Suppressor macrophage treated with lipopolysaccharide for 1 hour (primary cell): Measurements from ENCODE around the gene SUN5.
A peak's percentile ranks its signal among the peaks of the same experiment; 100 is the strongest.

ENCODE experiments used
- DNase-seq, 3 donors: peaks; one replicate each; pipeline ENCODE4 v3.0.0-alpha.2; 2020 to 2022

The SUN5 gene

DNA sequence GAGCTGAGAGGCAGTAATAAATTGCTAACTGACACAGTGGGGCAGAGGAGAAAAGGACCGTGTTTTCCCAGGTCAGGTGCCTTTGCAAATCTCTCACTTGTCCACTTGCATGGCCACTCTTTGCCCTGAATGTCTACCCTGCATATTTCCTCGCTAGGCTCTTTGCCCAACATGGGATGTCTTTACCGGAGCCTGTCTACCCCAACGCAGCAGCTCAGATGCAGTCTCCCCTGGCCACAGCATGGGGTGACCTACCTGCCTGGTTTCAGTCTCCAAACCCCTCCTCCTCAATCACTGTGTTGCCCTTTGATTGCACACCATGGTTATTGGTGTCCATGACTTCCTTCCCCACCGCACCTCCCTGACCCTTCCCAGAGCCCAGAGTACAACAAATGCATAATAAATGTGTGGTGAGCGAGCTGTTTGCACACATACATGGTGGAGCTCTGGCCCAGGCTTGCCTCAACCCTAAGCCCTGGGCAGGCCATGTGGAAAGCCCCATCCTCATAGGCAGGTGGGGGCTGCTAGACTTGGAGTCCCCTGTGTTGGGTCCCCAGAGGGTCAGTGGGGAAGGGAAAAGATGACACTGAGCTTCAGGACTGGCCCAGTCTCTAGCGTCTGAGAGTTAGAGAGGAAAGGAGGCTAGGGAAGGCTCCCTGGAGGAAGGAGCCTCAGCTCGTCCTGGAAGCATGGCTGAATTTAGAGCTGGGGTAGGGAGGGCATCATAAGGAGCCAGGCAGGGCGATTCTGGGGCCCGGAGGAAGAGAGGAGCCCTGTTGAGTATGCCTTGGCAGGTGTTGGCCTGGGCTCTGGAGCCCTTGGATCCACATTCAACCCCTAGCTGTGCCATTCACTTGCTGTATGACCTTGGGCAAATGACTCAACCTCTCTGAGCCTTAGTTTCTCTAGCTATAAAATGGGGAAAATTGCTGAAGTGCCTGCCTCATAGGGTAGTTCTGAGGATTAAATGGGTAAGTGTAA, 22.8 kb upstream of the SUN5 start:
- DNase-seq, result no peak

DNA sequence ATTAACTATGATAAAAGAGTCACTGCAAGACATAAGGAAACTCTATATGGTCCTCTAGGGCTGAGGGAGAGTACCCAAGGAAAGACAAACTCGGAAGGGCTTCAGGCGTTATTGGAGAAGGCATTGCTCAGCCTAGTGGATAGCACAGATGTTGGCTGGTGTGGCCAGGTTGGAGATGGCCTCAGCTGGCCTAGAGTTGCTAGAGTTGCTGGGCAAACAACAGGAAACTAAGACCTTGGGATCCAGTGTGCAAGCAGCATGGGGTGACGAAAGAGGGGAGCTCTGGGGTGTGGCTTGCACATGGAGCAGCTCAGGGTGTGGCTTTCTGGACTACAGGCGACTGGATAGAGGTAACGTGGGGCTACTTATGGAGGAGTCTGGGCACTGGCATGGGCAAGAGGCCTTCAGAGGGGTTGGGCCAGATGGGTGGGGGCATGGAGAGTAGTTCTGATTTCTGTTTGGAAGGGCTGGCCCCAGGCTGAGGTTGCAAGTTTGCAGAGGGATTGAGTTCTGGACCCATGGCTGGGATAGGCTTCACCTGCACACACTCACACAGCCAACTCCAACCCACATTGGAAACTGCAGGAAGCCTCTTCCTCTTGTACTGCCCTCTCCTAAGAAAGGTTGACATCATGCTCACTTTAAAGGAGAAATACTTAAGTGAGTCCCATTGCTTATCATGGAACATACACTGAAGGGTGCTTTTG, 22.0 kb upstream of the SUN5 start:
- no peak for DNase-seq

GRCh38 chr20:33025318-33025876, 21.2 kb upstream of the SUN5 start:
- DNase-seq, result no peak

- DNase-seq, result no peak
These were observed 20.5 kb upstream of the SUN5 start for GRCh38 chr20:33024609-33025317.

DNA sequence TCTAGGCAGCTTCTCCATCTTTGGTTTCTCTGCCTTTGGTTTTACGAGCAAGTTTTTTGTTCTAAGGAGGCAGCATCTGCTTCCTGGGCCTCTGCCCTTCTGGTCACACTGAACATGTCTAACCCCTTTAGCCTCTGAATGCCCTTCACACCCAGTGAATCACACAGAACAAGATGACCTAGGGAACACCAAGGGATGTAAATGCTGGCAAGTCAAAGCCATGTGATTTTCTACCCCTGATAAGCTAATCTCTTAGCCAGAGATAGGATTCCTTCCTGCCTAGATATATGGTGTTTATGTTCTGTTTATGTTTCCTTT, 20.0 kb upstream of the SUN5 start:
- DNase-seq, result no peak

DNA sequence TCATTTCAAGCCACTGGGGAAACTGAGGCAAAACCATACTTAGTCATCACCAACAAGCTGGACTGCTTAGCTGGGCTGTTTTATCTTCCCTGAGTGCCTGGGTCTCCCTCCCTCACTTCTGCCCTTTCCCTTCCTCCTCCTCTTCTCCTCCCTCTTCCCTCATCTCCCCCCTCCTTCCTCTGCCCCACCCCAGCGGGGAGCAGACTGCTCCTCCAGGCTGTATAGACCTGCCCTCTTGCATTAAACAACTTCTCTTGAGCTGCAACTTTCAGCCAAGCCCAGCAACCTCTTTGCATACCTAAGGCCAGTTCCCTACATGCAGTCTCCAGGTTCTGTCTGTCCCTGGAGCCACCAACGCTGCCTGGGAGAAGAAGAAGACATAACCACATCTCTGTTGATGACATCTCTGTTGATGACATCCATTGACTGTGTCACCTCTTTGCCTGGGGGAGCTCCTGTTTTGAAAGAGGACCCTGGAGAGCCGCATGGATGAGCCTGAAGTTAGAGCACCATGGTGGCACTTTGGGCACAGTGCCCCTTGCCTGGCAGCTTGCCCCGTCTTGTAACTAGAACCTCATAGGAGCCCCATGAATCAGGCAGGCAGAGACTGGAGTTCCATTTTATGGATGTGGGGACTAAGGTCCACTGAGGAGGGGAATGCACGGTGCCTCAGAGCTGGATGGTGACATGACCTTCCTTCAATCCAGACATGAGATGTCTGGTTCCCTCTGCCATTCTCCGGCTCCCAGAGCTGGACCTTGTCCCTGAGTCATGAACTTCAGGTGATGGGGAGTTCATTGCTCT, 19.4 kb upstream of the SUN5 start:
- no peak for DNase-seq

GRCh38 chr20:33022694-33023438, 18.6 kb upstream of the SUN5 start:
- DNase-seq, result no peak

GRCh38 chr20:33022289-33022688, 18.1 kb upstream of the SUN5 start:
- peak; percentile 79 to 87 (median 83) for DNase-seq

- DNase-seq, result no peak
These were observed 17.6 kb upstream of the SUN5 start for GRCh38 chr20:33021879-33022278.

- DNase-seq, result no peak
These were observed 16.3 kb upstream of the SUN5 start for GRCh38 chr20:33020278-33021161.

GRCh38 chr20:33019465-33020277, 15.4 kb upstream of the SUN5 start:
- DNase-seq, result no peak

DNA sequence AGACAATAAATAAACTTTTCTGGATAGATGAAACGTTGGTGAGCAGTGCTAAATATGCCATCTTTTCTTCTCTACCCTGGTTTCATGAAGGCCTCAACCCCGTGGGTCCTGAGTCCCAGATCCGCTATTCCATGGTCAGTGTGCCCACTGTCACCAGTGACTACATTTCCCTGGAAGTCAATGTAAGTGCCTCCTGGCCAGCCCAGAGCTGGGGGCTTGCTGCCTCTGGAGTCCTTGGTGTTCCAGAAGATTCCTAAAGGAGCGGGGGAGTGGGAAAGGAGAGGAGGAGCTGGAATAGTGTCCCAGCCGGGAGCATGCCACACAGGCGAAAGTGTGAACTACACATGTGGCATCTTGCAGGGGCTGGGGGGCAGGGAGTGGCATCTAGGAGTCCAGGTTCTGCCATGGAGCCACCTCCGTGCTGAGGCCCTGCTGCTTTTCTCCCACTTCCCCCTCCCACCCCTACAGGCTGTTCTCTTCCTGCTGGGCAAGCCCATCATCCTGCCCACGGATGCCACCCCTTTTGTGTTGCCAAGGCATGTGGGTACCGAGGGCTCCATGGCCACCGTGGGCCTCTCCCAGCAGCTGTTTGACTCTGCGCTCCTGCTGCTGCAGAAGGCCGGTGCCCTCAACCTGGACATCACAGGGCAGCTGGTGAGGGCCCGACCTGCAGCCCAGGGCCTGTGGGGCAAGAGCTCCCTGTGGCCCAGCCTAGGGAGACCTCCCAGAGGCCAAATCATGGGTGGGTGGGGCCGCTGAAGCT, 14.1 kb upstream of the SUN5 start:
- DNase-seq, result no peak

DNA sequence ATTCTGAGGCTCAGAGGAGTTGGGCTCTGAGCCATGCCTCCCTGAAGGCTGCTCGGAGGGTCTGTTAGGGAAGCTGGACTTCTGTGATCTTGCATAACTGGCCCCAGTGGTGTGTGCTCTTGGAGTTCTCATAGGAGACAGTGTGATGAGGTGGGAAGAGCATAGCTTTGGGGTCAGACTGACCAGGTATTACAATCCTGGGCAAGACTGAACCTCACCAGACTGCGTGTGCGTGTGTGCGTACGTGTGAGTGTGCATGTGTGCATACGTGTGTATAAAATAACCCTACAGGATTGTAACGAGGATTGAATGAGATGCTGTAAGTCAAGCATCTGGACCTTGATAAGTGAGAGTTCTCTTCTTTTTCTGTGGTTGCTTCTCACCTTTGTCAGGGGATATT, 13.3 kb upstream of the SUN5 start:
- DNase-seq, result no peak

- DNase-seq, result no peak
These were observed 12.4 kb upstream of the SUN5 start for GRCh38 chr20:33016581-33017109.

DNA sequence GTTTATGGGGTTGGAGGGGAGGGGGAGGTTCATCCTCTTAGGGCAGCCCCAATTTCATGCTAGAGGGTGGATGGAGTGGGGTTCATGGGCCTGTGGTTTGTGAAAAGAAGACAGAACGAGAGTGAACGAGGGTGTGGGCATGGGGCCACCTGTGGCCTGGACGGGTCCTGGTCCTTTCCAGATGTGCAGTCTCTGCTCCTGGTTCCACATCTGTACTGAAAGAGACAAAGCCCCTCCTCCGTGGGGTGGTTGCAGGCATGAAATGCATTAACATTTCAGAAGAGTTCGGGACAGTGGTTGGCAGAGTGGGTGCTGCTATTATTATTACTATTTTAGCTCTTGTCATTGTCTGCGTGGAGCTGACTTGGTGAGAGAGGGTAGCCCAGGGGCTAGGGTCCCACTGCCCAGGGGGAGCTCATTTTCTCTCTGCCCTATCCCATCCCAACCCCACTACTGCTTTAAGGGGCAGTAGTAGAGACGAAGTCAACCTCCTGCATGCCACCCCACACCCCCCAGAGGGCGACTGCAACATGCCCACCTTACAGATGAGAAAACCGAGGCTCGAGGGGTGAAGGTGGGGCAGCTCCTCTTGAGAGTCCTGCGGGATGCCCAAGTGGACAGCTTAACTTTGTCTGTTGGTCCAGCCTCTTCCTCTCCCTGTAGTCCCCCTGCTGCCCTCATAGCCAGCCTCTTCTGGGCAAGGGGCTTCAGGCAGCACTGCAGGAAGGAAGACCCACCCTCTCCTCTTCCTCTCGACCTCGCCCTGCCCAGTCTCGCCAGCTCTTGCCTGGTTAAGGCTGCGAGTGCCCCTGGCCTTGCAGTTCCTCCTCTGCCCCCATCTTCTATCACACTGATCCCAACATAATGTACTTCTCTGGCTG, 11.7 kb upstream of the SUN5 start:
- DNase-seq, result no peak

- no peak for DNase-seq
These were observed 10.9 kb upstream of the SUN5 start for GRCh38 chr20:33015114-33015484.

DNA sequence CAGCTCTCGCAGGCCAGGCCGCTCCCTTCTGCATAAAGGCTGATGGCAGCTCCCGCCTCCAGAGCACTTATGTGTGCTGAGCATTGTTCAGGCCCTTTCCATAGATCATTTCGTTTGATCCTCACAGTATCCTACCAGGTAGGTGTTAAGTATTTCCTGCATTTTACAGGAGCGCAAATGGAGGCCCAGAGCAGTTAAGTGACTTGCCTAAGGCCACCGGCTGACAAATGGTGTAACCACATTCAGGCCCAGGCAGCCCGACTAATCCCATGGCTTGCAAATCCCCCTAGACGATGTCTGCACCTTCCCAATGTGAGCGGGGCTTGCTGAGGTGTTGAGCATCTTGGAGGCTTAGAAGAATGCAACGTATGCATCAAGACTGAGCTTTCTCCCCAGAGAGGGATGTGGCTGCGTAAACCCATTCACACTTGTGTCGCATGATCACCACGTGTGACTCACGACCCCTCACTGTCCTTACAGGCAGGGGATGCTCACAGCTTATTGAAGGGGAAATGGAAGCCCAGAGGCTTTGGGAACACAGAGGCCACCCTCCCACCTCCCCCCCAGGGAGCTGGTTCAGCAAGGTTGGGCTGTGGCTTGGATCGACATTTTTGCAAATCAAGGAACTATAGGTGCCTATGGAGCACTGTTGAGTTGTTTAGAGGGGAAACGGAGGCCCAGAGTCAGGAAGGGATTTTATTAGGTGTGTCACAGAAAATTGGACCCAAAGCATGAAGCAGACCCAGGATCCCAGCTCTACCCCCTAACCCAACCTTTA, 10.3 kb upstream of the SUN5 start:
- no peak for DNase-seq
